GM12801 (cell line): ENCODE results near the gene TRAPPC2L.
A peak's percentile ranks its signal among the peaks of the same experiment; 100 is the strongest.

ENCODE experiments used
- CTCF ChIP-seq: IDR thresholded peaks from one replicate; pipeline ENCODE4 v1.5.1; 2011; ENCODE audit warnings: control low read depth; ENCODE audit not compliant: insufficient read length; ENCODE audit errors: extremely low read depth

TRAPPC2L gene

GRCh38 chr16:88815901-88816589 is 40.9 kb upstream of the TRAPPC2L start:
- TF ChIP-seq CTCF, result peak; percentile 12

GRCh38 chr16:88816736-88817535 is 40.0 kb upstream of the TRAPPC2L start:
- no peak for TF ChIP-seq CTCF

- no peak for TF ChIP-seq CTCF
These were observed 38.9 kb upstream of the TRAPPC2L start for GRCh38 chr16:88817785-88818574.

GRCh38 chr16:88818575-88818874 is 38.4 kb upstream of the TRAPPC2L start:
- no peak for TF ChIP-seq CTCF

GRCh38 chr16:88819126-88819525 is 37.8 kb upstream of the TRAPPC2L start:
- TF ChIP-seq CTCF, result no peak

- TF ChIP-seq CTCF, result no peak
These were observed 36.4 kb upstream of the TRAPPC2L start for GRCh38 chr16:88820385-88821025.
